Medulla oblongata (tissue), 1 donor: ENCODE measurements around the gene PDZRN3.
"Not testable (repeated sequence)": the region's sequence is repeated elsewhere in the genome, so short reads cannot be mapped to it uniquely, and the experiment has no call there.

Source experiments
- DNase-seq: peaks from one replicate; pipeline ENCODE4 v3.0.0-alpha.2; 2015; ENCODE audit errors: extremely low spot score

PDZRN3 gene

GRCh38 chr3:73591286-73591800 is 33.4 kb downstream of the PDZRN3 start:
- no peak for DNase-seq

GRCh38 chr3:73586628-73587027 is 38.1 kb downstream of the PDZRN3 start:
- no peak for DNase-seq

DNA sequence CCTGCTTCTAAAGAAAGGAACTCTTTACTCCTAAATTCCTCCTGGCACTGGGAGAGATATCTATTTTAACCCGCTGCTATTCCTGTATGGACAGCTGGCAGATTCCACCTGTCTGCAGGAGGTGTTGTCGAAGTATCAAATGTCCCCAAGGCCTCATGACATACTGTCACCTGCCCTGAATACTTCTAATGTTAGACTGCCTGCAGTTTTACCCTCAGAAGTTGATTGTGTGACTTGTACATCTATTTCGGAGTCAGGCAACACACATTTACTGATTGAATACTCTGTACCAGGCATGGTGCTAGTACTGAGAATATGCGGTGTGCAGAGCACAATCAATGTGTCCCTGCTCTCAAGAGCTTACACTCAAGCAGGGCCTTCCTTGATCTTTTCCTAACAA is 38.6 kb downstream of the PDZRN3 start:
- no peak for DNase-seq

DNA sequence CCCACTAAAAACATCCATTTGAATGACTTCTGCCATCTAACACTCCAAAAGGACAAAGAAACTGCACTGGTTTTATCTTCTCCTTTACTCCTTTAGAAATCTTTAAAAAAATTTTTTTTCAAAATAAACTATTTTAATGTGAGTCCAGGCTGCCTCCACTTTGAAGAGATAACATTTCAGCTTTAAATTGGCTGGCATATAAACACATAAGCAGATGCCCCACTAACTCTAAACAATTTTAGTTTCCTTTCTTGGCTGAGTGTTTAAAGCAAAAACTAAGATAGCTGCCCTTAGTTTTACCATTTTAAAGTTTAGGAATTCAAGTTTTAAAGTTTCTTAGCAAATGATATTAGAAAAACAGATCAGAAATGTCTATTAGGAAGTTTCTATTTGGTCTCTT is 39.9 kb downstream of the PDZRN3 start:
- DNase-seq: no peak

DNA sequence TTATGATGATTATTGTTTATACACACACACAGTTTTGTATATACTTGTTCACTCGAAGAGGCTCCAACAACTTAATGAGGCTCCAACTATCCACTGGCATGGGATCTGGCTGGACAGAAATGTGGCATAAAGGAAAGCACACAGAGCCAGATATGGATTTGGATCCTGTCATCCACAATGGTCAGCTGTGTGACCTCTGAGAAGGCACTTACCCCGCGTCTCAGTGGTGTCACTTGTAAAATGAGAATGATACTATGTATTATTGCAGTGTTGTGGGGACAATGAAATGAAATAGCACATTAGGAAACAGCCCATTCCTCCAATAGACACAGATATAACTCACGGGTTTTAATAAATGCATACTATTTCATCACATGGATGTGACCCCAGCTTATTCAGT is 42.2 kb downstream of the PDZRN3 start:
- DNase-seq: no peak

DNA sequence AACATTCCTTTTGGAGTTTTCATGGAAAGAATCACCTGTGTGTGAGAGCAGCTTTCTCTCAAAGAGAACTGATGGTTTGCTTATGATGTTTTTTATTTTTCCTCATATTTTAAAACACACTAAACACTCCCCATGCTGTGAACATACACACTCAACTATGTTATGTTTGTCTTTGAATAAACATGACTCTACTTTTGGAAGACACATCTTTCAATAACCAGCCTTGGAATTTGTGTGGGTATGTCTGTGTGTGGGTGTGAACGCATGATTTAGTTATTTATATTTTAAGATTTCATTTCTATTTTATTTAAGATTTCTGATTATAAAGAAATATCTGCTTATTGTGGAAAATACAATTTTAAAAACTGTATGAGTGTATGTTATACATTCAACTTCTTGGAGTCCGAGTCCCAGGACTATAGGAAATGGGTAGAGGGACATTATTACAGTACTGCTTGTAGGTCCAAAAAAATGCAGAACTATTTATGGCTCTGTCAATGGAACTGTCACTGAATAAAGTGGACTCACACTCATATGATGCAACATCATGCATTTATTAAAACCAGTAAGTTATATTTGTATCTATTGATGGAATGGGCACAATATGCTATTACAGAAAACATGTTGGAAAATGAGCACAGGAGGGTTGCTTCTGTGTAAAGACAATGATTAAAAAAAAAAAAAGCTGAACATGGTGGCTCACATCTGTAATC is 43.5 kb downstream of the PDZRN3 start:
- no peak for DNase-seq

GRCh38 chr3:73580343-73580742 is 44.4 kb downstream of the PDZRN3 start:
- no peak for DNase-seq

- no peak for DNase-seq
These were observed 47.0 kb downstream of the PDZRN3 start for GRCh38 chr3:73577704-73578103.

- no peak for DNase-seq
These were observed 47.7 kb downstream of the PDZRN3 start for GRCh38 chr3:73576999-73577461.

DNA sequence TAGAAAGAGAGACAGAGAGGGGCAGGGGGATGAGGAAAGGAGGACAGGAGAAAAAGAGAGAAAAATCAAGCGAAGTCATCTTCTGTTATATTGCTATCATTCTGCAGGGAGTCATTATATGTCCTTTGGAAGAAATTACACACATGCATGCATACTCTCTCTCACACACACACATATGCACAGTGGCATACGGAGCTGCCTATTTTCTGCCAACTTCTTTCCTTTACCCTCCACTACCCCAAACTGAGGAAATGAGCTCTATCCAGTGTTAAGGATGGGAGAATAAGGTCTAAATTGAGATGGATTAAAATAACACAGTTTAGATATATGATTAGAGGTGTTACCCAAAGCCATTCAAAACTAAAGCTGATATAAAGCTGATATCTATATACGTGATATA is 48.8 kb downstream of the PDZRN3 start:
- DNase-seq: no peak

DNA sequence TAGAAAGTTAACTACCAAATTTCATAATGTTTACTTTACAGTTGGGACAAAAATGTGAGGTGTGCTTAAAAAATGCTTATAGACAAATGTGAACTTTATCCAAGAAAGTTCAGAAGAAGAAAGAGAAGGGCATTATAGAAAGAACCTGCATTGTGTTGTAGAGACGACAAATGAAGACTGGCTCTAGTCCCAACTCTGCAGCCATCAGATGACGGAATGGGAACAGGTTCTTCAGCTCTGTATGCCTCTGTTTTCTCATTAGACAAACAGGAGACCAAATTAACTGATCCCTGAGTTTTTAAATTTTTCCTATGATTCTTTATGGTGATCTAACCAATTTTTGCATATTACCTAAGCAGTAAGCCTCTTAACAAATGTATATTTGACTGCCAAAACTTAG is 49.2 kb downstream of the PDZRN3 start:
- DNase-seq: no peak

- DNase-seq: no peak
These were observed 51.5 kb downstream of the PDZRN3 start for GRCh38 chr3:73573204-73573603.

DNA sequence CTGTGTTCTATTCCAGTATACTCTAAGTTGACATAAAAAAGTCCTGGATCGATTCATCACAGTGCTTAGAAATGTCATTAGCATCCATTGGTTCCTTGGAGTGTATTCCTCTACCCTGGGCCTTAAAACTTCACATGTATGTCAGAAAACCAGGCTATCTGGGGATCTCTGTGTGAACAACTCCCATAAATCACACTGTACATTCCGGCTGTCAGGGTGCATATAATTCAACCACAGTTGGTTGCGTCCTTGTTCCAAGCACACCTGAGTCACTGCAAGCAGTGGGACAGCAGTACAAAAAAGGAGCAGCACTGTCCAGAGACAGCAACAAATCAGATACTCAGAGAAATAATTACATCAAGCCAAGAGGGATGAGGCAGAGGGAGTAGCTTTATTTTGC is 52.4 kb downstream of the PDZRN3 start:
- no peak for DNase-seq

GRCh38 chr3:73571238-73571794 is 53.4 kb downstream of the PDZRN3 start:
- no peak for DNase-seq

- no peak for DNase-seq
These were observed 55.4 kb downstream of the PDZRN3 start for GRCh38 chr3:73569246-73569760.

GRCh38 chr3:73568371-73568862 is 56.3 kb downstream of the PDZRN3 start:
- no peak for DNase-seq

GRCh38 chr3:73565374-73565773 is 59.4 kb downstream of the PDZRN3 start:
- DNase-seq: not testable (repeated sequence)

DNA sequence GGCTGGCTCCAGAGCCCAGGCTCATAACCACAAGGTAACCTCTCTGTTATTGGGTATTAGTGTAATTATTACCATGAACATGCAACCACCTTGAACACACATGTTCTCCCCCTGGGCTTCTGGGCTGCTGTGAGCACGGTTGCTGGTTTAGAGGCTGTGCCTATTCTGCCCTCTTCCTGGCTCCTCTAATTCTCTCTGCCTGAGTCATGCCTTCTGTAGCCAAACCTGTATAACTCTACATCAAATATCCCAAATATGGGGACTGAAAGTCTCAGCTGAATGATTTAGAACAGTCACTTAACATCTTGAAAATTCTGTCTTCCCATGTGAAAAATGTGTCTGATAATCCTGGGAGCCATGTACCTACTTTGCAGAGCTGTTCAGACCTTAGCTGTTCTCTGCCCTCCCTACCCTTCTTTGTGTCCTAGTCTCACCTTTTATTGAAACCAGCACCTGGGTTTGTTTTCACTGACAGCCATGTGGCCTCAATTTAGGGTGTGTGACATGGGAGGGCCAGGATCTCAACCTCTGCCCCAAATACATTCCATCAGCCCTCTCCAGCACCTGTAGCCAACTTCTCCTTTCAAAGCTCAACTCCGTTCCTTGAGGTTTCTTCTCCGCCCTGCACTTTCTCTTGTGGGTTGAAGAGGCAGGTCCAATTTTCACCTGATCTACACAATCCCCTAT is 60.7 kb downstream of the PDZRN3 start:
- DNase-seq: no peak

- DNase-seq: no peak
These were observed 63.2 kb downstream of the PDZRN3 start for GRCh38 chr3:73561494-73561893.

DNA sequence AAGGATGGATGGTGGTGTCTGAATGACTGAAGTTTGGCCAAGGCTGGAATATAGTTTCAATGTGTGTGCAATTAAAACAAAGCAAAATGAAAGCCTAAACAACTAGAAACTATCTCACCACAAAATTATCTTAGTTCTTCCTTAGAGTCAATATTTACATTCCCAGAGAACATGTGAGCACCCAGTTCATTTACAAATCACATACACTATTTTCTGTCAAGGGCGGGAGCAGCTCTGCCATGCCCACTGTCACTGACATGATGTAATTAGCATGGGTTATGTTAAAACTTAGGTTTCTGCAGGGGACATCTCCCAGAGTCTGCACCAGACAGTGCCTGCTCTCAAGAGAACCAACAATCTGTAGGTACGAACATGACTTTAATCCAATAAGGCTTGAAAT is 65.0 kb downstream of the PDZRN3 start:
- no peak for DNase-seq

GRCh38 chr3:73558727-73559075 is 66.0 kb downstream of the PDZRN3 start:
- DNase-seq: no peak

DNA sequence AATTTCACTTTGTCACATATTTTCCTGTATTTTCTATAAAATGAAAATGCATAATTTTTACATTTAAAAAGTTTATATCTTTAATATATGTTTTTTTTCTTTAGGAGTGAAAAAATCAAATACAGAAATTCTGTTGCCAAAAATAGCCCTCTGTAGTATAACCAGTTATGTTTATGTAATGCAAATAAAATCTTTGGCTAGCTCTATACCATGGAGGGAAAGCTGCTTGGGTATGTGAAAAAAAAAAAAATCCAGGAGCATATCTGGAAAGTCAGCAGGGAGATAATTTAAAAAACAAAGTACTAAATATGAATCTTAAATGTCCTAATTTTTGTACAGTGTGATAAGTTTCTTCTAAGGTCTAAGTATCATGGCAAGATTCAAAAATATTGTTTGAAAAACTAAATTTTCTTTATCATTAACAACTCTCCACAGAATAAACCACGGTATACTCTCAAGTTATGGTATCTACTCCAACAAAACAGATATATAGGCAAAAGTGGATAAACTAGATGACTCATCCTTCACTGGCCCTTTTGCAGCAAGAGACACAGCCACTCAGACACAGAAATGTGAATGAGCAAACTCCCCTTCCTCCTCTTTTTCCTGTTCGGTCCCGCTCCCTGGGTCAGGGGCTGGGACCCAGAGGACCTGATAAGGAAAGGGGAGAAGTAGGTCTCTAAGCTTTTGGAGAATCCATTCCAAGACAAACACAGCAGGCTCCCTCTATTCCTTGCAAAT is 66.6 kb downstream of the PDZRN3 start:
- no peak for DNase-seq
